ENCODE measurements around the gene MEGF11.

DNA sequence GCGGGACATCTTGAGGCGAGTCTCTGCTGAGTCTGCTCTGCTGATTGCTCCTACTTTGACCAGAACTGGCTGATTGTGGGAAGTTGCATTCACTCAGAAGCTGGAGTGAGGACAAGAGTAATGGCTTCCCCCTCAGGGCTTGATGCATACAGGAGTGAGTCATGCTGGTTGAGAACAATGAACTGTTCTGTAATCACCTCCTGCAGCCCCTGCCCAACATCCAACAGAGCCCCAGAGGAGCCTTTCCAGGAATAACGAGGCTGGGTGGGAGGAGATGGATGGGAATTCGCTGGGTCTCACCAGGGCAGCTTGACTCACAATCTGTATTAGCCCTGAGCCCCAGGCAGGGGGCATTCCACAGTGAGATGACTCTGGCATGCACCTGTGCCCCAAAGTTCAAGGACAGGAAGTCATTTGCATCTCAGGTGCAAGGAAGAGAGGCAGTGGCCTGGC lies 299.2 kb downstream of the MEGF11 start:
- TF ChIP-seq, protein P1, sequence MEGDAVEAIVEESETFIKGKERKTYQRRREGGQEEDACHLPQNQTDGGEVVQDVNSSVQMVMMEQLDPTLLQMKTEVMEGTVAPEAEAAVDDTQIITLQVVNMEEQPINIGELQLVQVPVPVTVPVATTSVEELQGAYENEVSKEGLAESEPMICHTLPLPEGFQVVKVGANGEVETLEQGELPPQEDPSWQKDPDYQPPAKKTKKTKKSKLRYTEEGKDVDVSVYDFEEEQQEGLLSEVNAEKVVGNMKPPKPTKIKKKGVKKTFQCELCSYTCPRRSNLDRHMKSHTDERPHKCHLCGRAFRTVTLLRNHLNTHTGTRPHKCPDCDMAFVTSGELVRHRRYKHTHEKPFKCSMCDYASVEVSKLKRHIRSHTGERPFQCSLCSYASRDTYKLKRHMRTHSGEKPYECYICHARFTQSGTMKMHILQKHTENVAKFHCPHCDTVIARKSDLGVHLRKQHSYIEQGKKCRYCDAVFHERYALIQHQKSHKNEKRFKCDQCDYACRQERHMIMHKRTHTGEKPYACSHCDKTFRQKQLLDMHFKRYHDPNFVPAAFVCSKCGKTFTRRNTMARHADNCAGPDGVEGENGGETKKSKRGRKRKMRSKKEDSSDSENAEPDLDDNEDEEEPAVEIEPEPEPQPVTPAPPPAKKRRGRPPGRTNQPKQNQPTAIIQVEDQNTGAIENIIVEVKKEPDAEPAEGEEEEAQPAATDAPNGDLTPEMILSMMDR (IDR thresholded peaks at IDR 0.05; ENCODE audit: low read depth, low read length), result no peak
- no peak for TF ChIP-seq EZH2phosphoT487 (IDR thresholded peaks at IDR 0.05; ENCODE audit: low read depth)

Data from OCI-LY3 (cell line).